ENCODE results near the gene LDB3. TPM values are rescaled to one million over a fixed set of nuclear protein-coding genes. Genes with fewer than 3 reads are reported as not detected.

LDB3 gene
- polyA plus RNA-seq, 1 donor (not counting 4 experiments of a cell fraction or from before 2014, with no cell fraction given) = 0.01 TPM

- dilution Hi-C loops (cut with MboI; ENCODE audit: extremely low pct_ligation_motif_present, low sequenced_read_pairs) = no loop called here
- no peak for FAIRE-seq
These were observed 31.9 kb downstream of the LDB3 start for GRCh38 chr10:86699991-86700840.

DNA sequence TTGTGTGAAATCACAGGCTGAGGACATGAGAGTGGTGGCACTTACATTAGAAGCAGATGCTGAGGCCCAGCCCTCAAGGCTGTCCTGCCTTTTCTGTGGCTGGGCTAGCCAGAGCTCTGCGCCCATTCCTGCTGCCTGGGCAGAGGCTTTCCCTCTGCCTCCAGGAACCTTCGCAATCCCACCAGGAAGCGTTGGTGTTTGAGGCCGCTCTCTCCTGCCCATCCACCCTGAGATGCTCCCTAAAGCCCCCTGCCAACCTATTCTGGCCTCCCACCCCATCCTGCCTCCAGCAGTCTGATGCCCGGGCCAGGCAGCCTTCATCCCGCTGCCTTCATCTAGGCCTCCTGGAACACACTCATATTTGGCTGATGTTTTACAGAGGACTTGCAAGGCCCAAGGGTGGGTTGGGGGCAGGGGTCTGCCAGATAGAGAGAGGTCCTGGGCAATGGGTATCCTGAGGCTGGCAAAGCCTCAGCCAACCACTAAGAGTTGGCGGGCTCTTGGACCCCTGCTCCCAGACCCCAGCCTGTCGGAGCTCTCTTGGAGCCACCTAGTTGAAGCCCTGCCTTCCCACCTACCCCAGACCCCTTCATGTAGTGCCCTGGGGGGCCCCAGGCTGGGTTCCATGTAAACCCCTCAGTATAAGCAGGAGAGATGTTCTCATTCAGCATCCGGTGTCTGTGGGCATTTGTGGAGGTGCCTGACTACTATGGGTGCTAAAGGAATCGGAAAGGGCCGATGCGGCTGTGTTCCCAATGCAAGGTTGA is 32.7 kb downstream of the LDB3 start:
- dilution Hi-C loops (cut with MboI; ENCODE audit: extremely low pct_ligation_motif_present, low sequenced_read_pairs) = no loop called here
- TF ChIP-seq, protein P1, sequence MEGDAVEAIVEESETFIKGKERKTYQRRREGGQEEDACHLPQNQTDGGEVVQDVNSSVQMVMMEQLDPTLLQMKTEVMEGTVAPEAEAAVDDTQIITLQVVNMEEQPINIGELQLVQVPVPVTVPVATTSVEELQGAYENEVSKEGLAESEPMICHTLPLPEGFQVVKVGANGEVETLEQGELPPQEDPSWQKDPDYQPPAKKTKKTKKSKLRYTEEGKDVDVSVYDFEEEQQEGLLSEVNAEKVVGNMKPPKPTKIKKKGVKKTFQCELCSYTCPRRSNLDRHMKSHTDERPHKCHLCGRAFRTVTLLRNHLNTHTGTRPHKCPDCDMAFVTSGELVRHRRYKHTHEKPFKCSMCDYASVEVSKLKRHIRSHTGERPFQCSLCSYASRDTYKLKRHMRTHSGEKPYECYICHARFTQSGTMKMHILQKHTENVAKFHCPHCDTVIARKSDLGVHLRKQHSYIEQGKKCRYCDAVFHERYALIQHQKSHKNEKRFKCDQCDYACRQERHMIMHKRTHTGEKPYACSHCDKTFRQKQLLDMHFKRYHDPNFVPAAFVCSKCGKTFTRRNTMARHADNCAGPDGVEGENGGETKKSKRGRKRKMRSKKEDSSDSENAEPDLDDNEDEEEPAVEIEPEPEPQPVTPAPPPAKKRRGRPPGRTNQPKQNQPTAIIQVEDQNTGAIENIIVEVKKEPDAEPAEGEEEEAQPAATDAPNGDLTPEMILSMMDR (optimal IDR thresholded peaks at IDR 0.05 in 1 of 3, IDR thresholded peaks at IDR 0.05 in 1 of 3, conservative IDR thresholded peaks at IDR 0.05 in 1 of 3; ENCODE audit: extremely low read depth in 1 of 3, insufficient read depth in 2 of 3, low read length in 3 of 3) = no peak
- TF ChIP-seq EZH2 (IDR thresholded peaks at IDR 0.05; ENCODE audit: low read length) = no peak
- peaks cover 2% of the 10 kb centered on the region for H3K27me3 ChIP-seq (ENCODE audit: control insufficient read depth, extremely low read depth, insufficient read depth, low read length)
- H3K27ac ChIP-seq (ENCODE audit: control insufficient read depth, insufficient read depth, low read length) = no peak overlapping the region
- H4K20me1 ChIP-seq (ENCODE audit: control insufficient read depth, extremely low read depth, insufficient read depth, low read length) = no peaks in the 10 kb centered on the region
- no peaks in the 10 kb centered on the region for H3K9me3 ChIP-seq (ENCODE audit: control insufficient read depth, low read depth, low read length)
- H3K4me3 ChIP-seq (ENCODE audit: control insufficient read depth in 2 of 3, extremely low read depth in 1 of 3, insufficient read depth in 2 of 3, low read depth in 1 of 3, low read length in 3 of 3) = no peak overlapping the region
- no peaks in the 10 kb centered on the region for H3K36me3 ChIP-seq (ENCODE audit: control insufficient read depth in 2 of 2, extremely low read depth in 1 of 2, insufficient read depth in 2 of 2, low read length in 2 of 2)
- no peak overlapping the region for H2AFZ ChIP-seq (ENCODE audit: control insufficient read depth, low read length)
- H3K4me2 ChIP-seq (ENCODE audit: control insufficient read depth, extremely low read depth, insufficient read depth, low read depth, low read length) = no peak overlapping the region
- H3K4me1 ChIP-seq (ENCODE audit: control insufficient read depth, extremely low read depth, insufficient read depth, low read length) = no peaks in the 10 kb centered on the region
- H3K79me2 ChIP-seq (ENCODE audit: control insufficient read depth, insufficient read depth, low read length) = no peaks in the 10 kb centered on the region
- FAIRE-seq (no peak), DNase-seq (ENCODE audit: low read depth, low spot score) (no peak)
- H3K9ac ChIP-seq (ENCODE audit: control insufficient read depth, extremely low read depth, insufficient read depth, low read length) = no peak overlapping the region
- H3K9me1 ChIP-seq (ENCODE audit: control insufficient read depth, extremely low read depth, insufficient read depth, low read length) = no peaks in the 10 kb centered on the region

More at GRCh38 chr10:86699991-86700840, 31.9 kb downstream of the LDB3 start:
- no peak overlapping the region for H3K9ac ChIP-seq (ENCODE audit: control insufficient read depth, extremely low read depth, insufficient read depth, low read length)
- no peaks in the 10 kb centered on the region for H3K9me3 ChIP-seq (ENCODE audit: control insufficient read depth, low read depth, low read length)
- no peaks in the 10 kb centered on the region for H4K20me1 ChIP-seq (ENCODE audit: control insufficient read depth, extremely low read depth, insufficient read depth, low read length)
- H3K36me3 ChIP-seq (ENCODE audit: control insufficient read depth in 2 of 2, extremely low read depth in 1 of 2, insufficient read depth in 2 of 2, low read length in 2 of 2) = no peaks in the 10 kb centered on the region
- no peak for DNase-seq (ENCODE audit: low read depth, low spot score)
- H2AFZ ChIP-seq (ENCODE audit: control insufficient read depth, low read length) = no peak overlapping the region
- no peak overlapping the region for H3K4me2 ChIP-seq (ENCODE audit: control insufficient read depth, extremely low read depth, insufficient read depth, low read depth, low read length)
- no peaks in the 10 kb centered on the region for H3K4me1 ChIP-seq (ENCODE audit: control insufficient read depth, extremely low read depth, insufficient read depth, low read length)
- H3K79me2 ChIP-seq (ENCODE audit: control insufficient read depth, insufficient read depth, low read length) = no peaks in the 10 kb centered on the region
- no peaks in the 10 kb centered on the region for H3K9me1 ChIP-seq (ENCODE audit: control insufficient read depth, extremely low read depth, insufficient read depth, low read length)
- no peak overlapping the region for H3K4me3 ChIP-seq (ENCODE audit: control insufficient read depth in 2 of 3, extremely low read depth in 1 of 3, insufficient read depth in 2 of 3, low read depth in 1 of 3, low read length in 3 of 3)
- no peak overlapping the region for H3K27ac ChIP-seq (ENCODE audit: control insufficient read depth, insufficient read depth, low read length)
- peaks cover 6% of the 10 kb centered on the region for H3K27me3 ChIP-seq (ENCODE audit: control insufficient read depth, extremely low read depth, insufficient read depth, low read length)
- TF ChIP-seq, protein P1 (optimal IDR thresholded peaks at IDR 0.05 in 1 of 3, IDR thresholded peaks at IDR 0.05 in 1 of 3, conservative IDR thresholded peaks at IDR 0.05 in 1 of 3; ENCODE audit: extremely low read depth in 1 of 3, insufficient read depth in 2 of 3, low read length in 3 of 3) = no peak
- TF ChIP-seq EZH2 (IDR thresholded peaks at IDR 0.05; ENCODE audit: low read length) = no peak

Measured in keratinocyte (primary cell).